Measurements from ENCODE around the gene SMIM24.

SMIM24 gene

GRCh38 chr19:3496392-3497273, 16.3 kb upstream of the SMIM24 start:
- no peak for DNase-seq

GRCh38 chr19:3494559-3494958, 14.2 kb upstream of the SMIM24 start:
- DNase-seq = no peak

DNA sequence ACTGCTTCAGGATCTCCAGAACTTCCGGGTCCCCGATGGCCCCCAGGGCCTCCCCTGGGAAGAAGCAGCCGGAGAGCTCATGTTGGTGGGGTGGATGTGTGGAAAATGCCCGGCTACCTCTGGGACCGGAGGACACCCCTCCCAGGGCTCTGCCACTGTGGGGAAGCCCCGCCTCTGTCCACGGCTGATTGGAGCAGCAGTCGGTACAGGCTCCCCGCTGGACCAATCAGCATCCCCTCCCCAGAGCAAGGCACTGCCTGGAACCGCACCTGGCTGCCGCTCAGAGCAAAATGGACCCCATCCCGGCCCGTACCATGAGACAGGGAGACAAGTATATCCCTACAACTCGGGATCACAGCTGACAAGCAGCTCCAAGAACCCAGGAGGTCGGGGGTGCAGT, 13.7 kb upstream of the SMIM24 start:
- no peak for DNase-seq

GRCh38 chr19:3493651-3494050, 13.3 kb upstream of the SMIM24 start:
- DNase-seq = no peak

GRCh38 chr19:3492919-3493318, 12.6 kb upstream of the SMIM24 start:
- no peak for DNase-seq

DNA sequence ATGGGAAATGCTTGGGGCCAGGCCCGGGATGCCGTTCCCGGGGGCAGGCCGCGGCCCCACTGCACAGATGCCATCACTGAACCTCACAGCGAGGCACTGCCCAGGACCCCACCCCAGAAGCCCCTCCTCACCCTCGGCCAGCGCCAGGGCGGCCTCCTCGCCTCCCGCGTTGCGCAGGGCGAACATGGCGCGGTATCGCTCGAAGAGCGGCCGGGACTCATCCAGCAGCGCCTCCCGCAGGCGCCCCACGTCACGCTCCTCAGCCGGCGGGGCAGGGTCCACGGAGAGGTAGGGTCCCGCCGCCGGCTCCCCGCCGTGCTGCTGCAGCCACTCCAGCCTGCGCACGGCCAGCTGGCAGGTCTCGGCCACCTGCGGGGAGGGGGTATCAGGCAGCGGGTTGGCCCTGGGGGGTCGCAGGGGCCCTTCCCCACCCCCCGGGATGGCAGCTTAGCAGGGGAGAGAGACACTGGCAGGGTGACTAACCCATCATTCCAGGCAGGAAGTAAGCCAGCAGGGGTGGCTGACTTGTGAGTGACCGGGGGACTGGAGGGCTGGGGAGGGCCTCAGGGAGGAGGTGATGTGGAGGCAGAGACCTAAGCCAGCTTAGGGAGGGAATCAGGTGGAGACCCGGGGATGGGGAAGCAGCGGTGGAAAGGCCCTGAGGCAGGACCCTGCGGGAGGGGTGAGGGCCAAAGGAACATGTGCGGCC, 12.0 kb upstream of the SMIM24 start:
- no peak for DNase-seq

DNA sequence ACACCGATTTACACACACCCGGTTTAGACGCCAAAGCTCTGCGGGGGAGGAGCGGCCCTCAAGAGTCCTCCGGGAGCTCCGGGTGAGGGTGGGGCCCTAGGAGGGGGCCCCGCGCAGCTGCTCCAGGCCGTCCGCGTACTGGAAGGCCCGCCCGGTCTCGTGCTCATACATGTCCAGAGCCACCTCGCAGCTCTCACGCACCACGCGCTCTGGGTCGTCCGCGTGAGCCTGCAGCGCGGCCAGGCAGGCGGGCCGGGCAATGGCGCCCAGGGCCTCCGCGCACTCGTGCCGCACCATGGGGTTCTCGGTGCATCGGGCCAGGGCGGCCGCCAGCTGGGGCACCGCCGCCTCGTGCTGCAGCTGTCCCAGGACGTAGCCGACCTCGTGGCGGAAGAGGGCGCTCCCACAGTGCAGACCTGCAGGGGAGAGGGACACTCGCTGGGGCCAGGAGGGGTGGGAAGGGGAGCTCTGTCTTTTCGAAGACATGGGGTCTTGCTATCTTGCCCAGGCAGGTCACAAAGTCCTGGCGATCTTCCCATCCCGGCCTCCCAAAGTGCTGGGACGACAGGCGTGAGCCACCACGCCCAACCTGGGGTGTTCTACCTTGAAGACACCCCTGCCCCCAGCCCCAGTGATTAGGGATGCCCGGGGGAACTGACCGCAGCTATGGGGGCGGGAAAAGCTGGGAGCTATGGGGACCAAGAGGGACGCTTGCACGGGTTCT, 11.2 kb upstream of the SMIM24 start:
- no peak for DNase-seq

DNA sequence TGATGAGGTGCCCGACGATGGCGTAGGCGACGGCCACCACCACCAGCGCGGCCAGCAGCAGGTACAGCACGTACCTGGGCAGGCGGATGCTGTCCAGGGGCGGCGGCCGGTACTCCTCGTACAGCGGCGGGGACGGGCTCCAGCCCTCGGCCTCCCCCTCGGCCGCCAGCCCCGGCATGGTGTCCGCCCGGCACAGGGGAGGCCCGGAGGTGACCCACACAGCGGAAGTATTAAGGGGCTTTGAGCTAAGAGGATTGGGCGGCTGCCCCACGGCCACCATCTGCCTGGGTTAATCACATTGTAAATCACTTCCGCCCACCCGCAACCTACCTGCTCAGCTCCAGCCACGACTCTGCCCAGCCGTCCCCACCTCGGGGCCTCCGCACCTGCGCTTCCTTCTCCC, 2.9 kb upstream of the SMIM24 start, which contains the start of gene SMIM44:
Gene SMIM44, minus strand, starts transcription at position 216 of the 403 bp plus-strand sequence. Its CDS starts 38 bp downstream, at position 178.
- no peak for DNase-seq

DNA sequence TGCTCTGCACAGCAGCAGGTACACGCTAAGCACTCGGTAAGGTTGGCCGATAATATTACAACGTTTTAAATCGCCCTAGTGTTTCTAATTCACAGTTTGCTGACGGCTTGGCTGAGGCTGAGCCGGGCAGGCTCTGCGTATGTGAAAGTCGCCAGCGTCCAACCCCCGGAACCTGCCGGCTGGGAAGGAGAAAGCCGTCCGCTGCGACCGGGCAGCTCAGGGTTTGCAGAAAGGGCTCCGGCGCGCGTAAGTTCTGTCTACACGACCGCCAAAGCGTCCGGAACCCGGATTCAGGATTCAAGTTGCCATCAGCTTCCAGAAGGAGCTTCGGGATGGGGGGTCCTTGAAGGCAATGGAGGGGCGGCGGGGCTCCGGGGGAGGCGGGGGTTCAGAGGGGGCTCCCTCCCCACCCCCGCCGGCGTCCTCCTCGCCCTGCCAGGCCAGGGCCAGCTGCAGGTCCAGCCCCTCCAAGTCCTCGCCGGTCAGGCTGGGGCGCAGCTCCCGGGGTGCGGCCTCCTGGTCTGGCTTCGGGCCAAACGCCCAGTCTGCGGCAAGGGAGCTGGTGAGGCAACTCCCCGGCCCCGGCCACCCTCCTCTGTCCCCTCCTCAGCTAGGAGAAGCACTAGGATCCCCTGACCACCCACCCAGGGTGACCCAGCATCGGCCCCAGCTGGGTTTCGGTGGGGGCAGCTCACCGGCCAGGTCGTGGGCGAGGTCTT, 2.3 kb upstream of the SMIM24 start:
- no peak for DNase-seq

GRCh38 chr19:3481241-3482090, 1.1 kb upstream of the SMIM24 start:
- no peak for DNase-seq

DNA sequence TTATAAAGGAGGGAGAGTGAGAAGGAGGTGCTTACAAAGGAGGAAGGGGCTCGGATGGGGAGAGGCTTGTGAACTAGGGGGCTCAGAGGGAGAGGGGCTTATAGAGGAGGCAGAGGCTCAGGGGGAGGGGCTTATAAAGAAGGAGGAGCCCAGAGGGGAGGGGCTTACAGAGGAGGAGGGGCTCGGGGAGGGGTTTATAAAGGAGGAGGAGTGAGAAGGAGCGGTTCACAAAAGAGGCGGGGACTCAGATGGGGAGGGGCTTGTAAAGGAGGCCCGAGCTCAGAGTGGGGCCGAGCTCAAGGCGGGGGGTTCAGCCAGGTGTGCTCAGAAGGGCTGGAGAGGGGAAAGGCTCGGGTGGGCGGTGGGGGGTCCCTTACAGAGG, 500 bp downstream of the SMIM24 start:
- no peak for DNase-seq

DNA sequence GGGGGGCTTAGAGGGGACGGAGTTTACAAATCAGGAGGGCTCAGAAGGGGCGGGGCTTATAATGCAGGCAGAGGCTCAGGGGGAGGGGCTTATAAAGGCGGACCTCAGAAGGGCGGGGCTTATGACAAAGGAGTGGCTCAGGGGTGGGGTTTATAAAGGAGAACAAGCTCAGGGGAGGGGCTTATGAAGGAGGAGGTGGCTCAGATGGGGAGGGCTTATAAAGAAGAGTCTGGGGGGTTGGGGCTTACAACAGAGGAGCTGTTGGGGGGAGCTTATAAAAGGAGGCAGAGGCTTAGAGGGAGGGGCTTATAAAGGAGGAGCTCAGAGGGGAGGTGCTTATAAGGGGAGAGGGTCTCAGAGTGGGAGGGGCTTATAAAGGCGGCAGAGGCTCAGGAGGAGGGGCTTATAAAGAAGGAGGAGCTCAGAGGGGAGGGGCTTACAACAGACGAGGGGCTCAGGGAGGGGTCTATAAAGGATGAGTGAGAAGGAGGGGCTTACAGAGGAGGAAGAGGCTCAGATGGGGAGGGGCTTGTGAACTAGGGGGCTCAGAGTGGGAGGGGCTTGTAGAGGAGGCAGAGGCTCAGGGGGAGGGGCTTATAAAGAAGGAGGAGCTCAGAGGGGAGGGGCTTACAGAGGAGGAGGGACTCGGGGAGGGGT, 1.0 kb downstream of the SMIM24 start:
- DNase-seq = no peak

DNA sequence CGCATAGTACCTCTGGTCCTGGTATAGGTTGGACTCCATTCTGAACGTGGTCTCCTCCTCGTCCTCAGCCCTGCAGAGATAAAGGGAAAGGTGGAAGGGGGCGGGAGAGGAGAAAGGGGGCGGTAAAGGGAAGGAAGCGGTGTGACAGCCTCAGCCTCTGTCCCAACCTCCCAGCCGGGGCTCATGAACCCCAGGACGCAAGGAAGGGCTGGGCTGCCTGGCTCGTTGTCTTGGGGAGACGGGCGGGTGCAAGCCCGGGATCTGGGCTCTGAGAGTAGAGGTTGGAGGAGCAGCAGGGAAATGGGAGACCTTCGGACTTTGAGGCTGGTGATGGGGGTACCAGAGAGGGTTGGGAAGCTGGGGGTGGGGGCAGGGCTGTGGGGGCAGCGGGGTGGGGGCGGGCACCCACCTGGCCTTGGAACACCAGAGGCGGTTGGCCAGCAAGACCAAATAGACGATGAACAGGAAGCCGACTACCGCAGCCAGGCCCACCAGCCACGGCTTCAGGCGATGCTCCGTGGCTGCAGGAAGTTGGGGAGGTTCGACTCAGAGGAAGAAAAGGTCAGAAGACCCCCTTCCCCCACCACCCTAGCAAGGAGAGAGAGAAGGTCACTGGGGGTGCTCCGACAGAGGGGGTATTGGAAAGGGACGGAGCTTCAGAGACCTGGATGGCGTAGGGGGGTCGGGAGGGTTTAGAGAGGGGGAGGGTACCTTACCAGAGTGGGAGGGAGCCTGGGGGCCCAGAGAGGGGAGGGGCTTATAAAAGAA, 1.7 kb downstream of the SMIM24 start:
- DNase-seq = no peak

GRCh38 chr19:3477951-3478350, 2.4 kb downstream of the SMIM24 start:
- DNase-seq = no peak

DNA sequence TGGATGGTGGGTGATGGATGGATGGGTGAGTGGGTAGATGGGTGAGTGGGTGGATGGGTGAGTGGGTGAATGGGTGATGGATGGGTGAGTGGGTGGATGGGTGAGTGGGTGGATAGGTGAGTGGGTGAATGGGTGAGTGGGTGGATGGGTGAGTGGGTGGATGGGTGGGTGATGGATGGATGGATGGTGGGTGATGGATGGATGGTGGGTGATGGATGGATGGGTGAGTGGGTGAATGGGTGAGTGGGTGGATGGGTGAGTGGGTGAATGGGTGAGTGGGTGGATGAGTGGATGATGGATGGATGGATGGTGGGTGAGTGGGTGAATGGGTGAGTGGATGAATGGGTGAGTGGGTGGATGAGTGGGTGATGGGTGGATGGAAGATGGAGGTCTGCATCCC, 2.8 kb downstream of the SMIM24 start:
- no peak for DNase-seq

DNA sequence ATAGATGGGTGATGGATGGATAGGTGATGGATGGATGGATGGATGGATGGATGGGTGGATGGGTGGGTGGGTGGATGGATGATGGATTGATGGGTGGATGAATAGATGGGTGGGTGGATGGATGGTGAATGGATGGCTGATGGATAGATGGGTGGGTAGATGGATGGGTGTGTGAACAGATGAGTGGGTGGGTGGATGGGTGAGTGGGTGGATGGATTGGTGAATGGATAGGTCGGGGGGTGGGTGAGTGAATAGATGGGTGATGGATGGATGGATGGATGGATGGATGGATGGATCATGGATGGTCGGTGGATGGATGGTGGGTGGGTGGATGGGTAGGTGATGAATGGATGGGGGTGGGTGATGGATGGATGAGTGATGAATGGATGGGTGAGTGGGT, 3.5 kb downstream of the SMIM24 start:
- no peak for DNase-seq

GRCh38 chr19:3475449-3475848, 4.9 kb downstream of the SMIM24 start:
- no peak for DNase-seq

- no peak for DNase-seq
Observed at GRCh38 chr19:3474614-3475013, 5.7 kb downstream of the SMIM24 start.

GRCh38 chr19:3474010-3474409, 6.3 kb downstream of the SMIM24 start:
- no peak for DNase-seq

- DNase-seq = no peak
Observed at GRCh38 chr19:3471954-3472655, 8.2 kb downstream of the SMIM24 start.

All from NCI-H526 treated with DMSO at 0.1 percent for 48 hours (cell line).